Stimulated activated CD4-positive, alpha-beta T cell treated with anti-CD3 and anti-CD28 coated beads, Interleukin-4, amount 100 ng/mL, for 24 hours (primary cell): Measurements from ENCODE around the gene MYD88.

Experiments used
- DNase-seq: peaks from one replicate; pipeline ENCODE4 v3.0.0-alpha.2; 2020

MYD88 gene

DNA sequence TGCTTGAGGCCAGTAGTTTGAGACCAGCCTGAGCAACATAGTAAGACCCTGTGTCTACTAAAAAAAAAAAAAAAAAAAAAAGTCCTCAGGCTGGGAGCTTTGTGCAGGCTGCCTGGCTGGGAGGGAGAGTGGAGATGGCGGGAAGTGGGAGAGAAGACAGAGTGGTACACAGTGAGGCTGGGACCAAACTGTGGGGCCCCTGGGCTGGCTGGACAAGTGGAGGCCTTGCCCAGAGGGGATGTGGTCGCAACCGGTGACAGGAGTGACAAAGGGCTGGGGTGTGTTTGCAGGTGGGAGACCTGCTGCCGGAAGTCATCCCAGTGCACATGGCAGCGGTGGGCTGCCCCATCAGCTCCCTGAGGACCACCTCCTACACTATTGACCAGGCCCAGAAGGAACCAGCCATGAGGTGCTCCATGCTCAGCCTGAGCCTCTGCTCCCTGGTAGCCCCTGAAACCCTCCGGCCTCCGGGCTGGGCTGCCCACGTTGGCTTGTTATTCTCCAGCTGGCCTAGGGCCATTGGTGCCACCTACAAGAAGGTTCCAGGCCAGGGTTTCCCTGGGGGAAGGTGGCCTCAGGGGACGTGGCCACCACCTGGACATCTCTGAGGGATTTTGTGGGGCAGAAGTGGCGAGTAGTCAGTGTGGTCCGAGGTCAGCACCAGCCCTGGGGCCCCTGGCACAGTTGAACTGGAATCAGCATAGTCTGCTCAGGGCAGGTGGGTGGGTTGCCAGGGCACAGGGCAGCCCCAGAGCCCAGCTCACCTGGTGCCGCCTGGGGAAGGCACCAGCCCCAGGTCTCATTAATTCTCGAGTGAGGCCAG lies 24.2 kb upstream of the MYD88 start:
- no peak for DNase-seq

DNA sequence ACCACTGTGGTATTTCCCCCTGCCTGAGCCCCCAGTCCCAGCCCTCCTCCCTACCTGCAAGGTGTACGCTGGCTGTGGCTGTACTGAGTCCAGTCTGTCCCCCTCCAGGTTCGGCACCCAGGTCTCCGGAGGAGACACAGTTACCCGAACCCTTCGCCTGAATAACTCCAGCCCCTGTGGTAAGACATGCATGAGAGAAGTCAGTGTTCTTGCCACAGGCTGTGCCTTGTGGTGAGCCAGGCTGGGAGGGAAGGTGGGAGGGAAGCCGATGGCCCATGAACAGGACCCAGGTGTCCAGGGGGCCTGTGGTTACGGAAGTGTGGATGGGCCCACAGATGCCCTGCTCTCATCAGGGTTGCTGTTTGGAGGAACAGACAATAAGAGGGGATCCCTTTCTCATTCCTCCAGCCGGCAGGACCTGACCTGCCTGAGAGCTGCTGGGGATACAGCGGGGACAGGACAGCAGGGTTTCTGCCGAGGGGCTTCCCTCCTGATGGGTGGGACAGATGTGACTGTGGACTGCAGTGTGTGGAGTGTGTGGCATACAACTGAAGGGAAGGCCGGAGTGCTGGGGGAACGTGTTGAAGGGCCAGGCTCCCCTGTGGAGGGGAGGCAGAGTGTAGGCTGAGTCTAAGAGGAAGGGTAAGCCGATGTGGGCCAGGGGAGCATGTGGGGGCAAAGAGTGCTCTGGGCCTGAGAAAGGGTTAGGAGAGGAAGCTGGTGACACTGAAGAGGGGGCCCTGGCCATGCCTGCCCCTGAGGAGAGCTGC lies 23.4 kb upstream of the MYD88 start:
- no peak for DNase-seq

DNA sequence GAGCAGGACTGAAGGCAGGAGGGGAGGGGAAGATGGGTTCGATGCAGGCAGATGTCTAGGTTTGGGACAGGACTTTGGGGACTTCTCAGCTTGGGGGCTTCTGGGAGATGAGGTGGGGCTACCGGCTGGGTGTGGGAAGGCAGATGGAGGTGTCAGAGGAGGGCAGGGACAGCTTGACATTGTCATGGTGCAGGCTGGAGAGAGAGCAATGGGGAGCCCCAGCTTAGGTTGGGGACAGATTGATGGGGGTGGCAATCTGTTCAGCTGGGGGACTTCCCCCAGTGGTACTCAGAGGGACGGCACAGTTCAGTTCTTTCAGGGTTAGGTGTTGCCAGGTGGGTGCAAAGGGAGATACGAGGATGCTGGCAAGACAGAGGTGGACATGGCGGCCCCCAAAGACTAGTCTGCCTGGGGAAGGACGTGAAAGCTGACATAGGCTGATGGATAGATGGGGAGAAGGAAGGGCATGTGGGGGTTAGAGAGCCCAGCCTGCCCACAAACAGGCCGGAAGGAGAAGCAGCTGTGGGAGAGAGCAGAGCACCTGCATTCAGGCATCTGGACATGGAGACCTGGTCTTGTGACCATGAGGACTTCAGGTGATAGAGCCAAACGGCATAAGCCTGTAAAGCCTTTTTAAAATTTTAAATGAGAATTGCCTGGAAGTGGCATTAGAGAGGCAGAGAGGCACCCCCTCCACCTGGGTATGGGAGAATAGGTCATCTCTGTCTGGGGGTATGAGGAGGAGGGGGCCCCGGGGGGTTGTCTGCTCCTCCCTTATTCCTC lies 22.6 kb upstream of the MYD88 start:
- DNase-seq, result no peak

DNA sequence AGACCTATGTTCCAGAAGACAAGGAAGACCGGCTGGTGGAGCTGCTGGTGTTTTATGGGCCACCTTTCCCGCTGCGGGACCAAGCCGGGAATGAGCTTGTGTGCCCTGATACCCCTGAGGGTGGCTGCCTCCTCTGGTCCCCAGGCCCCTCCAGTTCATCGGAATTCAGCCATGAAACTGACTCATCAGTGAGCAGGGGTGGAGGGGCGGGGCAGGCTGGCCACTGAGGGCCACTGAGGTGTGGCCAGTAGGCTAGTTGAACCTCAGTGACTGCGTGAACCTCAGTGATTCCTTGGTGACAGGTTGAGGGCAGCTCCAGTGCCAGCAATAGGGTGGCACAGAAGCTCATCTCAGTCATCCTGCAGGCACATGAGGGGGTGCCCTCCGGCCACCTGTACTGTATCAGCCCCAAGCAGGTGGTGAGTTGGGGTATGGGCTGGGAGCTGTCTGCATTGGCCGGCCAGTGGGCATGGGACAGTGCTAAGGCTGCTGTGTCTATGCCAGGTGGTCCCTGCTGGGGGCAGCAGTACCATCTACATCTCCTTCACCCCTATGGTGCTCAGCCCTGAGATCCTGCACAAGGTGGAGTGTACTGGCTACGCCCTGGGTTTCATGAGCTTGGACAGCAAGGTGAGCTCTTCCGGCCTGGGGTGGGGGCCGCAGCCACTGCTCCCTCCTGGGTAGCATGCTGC lies 21.8 kb upstream of the MYD88 start:
- no peak for DNase-seq

DNA sequence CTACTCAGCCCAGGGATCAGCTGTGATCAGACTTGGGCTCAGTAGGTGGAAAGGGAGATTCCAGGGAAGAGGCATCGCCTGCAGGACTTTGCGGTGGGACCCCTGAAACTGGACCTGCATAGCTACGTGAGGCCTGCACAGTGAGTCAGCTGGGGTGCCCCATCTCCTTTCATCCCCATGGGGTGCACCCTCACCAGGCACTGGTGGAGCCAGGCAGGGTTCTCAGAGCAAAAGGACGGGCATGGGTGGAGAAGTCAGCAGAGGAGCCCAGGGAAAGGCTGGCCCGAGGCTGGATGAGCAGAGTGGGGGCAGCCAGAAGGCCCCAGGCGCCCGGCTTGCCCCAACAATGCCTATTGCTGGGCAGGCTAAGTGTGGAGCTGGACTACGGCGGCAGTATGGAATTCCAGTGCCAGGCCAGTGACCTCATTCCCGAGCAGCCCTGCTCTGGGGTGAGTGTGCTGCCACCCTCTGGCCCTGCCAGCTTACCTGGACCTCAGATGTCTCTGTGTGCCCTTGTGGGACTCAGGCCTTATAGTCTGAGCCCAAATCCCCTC lies 21.2 kb upstream of the MYD88 start:
- no peak for DNase-seq

DNA sequence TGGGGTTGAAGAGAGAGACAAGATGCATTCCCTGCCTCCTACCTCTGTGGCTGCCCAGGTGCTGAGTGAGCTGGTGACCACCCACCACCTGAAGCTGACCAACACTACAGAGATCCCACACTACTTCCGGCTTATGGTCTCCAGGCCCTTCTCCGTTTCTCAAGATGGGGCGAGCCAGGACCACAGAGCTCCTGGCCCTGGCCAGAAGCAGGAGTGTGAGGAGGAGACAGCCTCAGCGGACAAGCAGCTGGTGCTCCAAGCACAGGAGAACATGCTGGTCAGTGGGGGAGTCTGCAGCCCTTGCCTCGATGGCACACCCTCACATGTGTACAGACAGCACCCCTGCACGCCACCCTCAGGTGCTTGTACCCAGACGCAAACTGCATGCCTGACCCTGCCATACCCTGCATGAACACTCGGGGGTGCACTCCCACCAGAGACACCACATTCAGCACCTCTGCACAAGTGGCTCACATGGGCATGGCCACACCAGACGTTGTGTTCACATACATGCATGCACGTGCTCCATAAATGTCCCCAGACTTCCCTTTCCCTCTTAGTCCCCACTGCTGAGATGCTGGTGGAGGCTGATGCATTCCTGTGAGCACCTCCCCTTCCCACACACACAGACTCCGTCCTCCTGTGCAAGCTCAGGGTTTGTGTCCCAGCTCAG lies 20.6 kb upstream of the MYD88 start:
- DNase-seq, result peak; percentile 77

DNA sequence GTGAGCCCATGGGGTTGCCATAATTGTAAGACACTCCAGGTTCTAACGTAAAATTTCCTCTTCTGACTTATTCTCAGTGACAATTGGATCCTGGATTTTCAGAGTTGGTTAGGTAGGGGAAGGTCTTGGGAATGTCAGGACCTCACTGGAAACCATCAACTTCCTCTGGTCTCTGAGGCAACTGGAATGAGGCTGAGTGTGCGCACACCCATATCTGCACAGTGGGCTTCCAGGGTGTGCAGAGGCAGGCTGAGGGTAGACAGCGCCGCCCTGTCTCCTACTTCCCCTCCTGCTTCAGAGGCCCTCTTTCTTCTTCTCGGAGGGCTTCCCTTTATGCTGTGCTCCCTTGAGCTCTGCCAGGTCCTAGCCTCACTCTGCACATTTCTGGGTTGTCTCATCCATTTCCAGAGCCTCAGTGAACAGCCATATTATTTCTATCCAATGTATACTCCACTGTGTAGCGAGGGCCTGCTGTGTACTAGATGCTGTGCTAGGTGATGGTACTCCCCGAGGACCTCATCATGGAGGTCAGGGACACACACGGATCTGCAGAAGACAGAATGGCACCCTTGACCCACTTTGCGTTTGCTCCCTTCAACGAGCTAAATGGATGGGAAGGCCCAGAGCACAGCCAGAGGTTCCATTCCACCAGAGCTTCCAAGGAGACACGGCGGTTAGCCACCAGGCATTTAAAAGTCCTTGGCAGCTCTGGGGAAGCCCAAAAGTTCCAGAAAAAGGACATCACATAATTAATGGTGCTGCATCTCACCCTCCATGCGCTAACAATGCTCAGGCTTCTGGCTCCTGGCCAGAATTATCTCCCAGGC lies 19.8 kb upstream of the MYD88 start:
- no peak for DNase-seq

DNA sequence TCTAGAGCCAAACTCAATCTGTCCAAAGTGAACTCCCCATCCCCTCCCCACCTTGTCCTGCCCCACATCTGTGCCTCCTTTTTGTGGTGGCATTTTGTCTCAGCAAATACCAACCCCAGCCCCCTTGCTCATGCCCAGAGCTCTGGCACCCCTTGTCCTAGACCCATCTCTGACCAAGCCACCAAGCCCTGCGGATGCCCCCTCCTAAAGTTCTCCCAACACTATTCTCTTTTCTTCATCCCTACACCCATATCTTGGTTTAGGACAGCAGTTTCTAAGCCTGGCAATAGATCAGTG lies 19.3 kb upstream of the MYD88 start:
- no peak for DNase-seq

DNA sequence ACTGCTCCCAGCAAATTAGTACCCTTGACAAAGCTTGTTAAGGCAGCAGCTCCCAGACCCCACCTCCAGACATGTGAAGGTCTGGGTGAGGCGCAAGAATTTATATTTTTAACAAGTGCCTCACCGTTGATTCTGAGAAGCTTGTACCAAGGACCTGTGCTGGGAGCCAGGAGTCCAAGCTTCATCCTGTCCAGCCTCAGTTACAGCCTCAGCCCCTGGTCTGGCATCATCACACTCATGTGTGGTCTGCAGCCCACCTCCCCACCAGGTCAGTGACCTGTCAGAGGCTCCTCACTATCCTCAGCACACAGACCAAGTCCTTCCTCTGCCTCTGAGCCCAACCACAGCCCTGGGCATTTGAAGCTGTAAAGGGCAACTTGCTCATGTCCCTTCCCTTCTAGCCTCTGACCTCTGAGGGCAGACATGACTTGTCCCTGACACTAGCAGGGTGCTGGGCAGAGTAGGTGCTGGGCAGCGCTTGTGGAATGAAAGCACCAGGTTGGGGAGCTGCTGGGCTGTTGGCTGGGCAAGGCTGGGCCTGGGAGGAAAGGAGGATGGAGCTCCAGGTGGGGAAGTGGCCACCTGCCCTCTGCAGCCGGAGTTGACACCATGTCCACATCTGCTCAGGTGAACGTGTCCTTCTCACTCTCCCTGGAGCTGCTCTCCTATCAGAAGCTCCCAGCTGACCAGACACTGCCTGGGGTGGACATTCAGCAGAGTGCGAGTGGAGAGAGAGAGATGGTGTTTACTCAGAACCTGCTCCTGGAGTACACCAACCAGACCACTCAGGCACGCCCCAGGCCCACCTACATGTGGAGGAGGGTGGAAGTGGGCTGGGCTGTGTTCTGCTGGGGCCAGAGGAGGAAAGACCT lies 18.4 kb upstream of the MYD88 start:
- no peak for DNase-seq

DNA sequence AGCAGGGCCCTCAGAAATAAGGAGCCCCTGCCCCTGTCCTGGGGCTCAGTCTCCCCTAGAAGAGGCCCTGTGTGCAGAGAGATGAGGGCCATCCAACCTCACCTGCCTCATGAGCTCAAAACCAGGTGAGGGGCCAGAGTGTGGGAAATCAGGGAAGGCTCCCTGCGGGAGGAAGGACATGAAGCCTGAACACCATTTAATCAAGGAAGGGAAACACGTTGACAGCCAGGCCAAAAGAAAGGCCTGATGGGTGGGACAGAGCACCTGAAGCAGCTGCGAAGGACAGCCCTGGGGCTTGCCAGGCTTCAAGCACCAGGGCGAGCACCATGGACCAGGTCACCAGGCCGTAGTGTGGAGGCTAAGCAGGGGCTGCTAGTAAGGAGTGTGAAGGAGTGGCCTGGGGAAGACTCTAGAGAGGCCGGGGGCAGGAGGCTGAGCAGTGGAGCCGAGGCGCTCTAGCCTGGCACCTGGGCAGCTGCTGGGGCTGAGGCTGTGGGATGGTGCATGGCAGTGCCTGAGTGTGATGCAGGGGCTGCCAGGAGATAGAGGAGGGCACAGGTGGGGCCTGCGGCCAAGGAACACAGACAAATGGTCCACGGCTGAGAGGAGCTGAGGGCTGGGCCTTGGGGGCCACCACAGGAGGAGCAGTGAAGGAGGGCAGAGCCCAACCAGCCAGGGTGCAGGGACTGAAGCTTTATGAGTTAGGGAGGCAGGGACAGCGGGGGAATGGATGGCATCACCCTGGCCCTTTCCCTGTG lies 17.6 kb upstream of the MYD88 start:
- no peak for DNase-seq

DNA sequence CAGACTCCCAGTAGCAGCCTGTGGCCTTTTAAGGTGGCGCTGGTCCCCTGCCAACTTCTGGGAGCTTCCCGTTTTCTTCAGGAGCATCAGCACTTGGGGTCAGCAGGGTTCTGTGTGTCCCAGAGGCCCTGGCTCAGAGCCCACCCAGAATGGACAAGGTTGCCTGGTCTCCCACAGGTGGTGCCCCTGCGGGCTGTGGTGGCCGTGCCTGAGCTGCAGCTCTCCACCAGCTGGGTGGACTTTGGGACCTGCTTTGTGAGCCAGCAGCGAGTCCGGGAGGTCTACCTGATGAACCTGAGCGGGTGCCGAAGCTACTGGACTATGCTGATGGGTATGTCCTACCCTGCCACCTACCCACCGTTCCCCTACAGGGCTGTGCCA lies 17.0 kb upstream of the MYD88 start:
- DNase-seq, result no peak

DNA sequence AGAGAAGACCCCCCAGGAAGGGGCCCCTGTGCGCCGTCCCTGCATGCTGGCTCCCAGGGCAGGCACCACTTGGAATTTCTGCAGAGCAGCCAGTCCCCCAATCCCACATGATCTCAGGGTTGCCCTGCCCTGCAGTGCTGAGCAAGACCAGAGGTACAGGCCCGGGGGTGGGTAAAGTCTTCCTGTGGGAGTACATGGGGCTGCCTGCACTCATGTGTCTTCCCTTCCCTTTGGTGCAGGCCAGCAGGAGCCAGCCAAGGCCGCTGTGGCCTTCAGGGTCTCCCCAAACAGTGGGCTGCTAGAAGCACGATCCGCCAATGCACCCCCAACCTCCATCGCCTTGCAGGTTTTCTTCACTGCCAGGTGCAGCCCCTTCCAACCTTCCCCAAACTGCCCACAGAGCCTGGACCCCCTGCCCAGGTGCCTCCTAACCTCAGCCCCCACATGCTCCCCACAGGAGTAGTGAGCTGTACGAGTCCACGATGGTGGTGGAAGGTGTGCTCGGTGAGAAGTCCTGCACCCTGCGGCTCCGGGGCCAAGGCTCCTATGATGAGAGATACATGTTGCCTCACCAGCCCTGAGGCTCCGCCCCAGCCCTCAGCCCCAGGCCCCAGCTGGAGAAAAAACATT lies 16.5 kb upstream of the MYD88 start:
- DNase-seq, result no peak

DNA sequence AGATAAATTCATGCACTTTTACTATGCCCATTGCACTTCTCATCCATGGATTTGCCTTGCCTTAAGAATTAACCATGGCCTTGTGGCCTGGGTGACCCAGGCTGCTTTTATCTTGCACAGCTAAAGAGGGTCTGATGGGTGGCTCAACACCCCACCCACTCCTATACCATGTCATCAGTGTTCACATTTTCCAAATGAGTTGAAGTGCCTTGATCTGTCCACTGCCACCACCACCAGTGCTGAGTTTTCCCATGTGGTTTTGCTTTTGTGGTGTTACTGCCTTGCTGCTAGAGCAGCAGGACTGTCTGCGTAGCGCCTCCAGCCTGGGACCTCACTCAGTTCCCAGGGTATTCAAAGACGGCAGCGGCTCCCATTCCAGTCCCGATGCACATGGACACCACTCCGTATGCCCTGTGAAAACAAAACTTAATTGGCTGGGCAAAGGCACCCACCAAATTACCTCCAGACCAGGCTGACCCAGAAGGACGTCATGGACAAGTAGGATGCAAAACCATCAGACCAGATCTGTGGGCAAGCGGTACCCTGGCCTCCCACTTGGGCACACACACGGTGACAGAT lies 15.7 kb upstream of the MYD88 start:
- no peak for DNase-seq

DNA sequence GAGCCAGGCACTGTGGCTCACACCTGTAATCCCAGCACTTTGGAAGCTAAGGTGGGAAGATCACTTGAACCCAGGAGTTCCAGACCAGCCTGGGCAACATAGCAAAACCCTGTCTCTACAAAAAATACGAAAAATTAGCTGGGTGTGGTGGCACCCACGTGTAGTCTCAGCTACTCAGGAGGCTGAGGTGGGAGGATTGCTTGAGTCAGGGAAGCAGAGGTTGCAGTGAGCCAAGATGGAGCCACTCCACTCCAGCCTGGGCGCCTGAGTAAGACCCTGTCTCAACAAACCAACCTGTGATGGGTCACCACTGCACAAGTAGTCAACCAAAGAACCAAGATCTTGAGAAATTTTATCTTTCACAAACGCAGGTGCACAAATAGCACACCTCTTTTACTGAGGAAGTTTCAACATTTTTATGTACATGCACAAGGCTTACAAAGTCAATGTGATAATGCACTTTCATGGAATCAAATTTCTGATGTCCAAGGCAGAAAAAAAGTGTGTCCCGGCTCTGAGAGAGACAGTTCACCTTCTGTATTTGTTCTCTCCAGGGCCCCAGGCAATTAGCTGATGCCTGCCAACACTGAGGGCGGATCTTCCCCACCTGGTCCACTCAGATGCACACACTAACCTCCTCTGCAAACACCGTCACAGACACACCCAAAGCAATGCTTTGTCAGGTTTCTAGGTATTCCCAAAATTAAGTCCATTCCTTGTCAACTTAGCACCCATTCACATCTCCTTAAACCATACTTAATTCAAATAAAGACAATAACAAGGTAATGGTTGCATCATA lies 13.9 kb upstream of the MYD88 start:
- no peak for DNase-seq

DNA sequence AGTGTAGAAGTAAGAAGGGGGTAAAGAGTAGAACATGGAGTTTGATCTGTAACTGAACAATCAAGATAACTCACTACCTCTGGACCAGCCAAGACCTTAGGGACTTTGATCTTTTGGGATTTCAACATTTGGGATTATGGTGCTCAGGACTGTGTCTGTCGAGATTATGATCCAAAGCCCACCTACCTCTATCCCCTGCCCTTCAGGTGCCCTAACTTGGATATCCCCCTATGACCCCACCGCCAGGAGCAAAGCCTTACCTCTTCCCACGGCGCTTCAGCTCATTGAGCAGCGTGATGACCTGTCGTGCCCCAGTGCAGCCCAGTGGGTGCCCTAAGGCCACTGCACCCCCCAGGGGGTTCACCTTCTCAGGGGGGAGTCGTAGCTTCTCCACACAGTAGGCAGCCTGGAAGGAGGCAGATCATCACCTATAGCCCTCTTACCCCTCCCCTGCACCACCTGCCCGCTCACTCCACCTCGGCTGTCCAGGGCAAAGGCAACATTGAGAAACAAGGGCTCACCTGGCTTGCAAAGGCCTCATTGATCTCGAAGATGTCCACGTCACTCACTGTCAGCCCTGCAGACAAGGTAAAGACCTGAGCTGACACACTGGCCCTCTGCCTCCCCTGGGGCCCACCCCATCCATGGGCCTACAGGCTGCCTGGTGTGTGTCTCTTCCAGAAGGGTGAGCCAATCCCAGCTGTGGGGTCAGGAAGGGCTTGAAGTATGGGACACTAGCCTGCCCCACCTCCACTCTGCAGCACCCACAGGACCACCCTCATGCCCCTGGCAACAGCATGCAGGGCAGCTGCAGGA lies 12.9 kb upstream of the MYD88 start:
- no peak for DNase-seq

DNA sequence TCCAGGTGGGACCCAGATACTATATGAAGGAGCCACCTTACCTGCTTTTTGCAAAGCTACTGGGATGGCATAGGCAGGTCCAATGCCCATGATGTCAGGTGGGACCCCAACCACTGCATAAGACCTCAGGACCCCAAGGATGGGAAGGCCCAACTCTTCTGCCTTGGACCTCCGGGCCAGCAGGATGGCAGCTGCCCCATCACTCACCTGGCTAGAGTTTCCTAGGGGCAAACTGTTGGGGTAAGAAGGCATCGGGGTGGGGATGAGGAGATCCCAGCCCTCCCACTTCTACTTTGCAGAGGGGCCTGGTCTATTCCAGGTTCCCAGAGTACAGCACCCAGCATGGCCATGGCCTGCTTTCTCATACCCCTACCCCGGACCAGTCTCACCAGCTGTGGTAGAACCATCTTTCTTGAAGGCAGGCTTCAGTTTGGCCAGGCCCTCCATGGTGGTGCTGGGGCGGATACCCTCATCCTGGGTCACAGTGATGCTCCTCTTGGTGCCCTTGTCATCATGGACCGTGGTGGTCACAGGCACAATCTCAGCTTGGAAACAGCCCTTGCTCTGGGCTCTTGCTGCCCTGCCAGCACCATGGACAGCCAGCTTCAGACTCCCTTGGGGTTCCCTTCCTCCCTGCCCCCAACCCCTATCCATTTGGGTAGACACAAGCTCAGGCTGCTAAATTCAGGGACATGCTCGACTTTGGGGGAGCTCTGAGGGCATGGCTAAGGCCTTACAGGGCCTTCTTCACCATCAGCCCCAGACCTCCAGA lies 12.2 kb upstream of the MYD88 start:
- DNase-seq, result no peak
